GM21526 (cell line): ENCODE measurements around the gene CBX2.

Experiments used
- ATAC-seq: cut with Tn5 transposase; IDR thresholded peaks from one replicate; pipeline ENCODE4 v1.9.1; 2021; ENCODE audit warnings: moderate library complexity; ENCODE audit not compliant: unreplicated experiment, low FRiP score

The CBX2 gene

GRCh38 chr17:79785900-79786810 is 8.2 kb downstream of the CBX2 start:
- ATAC-seq = no peak

GRCh38 chr17:79786930-79787643 is 9.1 kb downstream of the CBX2 start:
- no peak for ATAC-seq

- ATAC-seq = no peak
Observed at GRCh38 chr17:79788455-79788854, 10.5 kb downstream of the CBX2 start.

- no peak for ATAC-seq
Observed at GRCh38 chr17:79788989-79789942, 11.3 kb downstream of the CBX2 start.

- no peak for ATAC-seq
Observed at GRCh38 chr17:79789943-79790804, 12.2 kb downstream of the CBX2 start.

GRCh38 chr17:79790805-79791734 is 13.1 kb downstream of the CBX2 start:
- ATAC-seq = no peak

GRCh38 chr17:79791735-79792161 is 13.8 kb downstream of the CBX2 start:
- ATAC-seq = no peak

GRCh38 chr17:79792341-79792871 is 14.5 kb downstream of the CBX2 start:
- ATAC-seq = no peak

GRCh38 chr17:79792984-79793923 is 15.3 kb downstream of the CBX2 start:
- no peak for ATAC-seq

GRCh38 chr17:79793924-79794304 is 16.0 kb downstream of the CBX2 start:
- no peak for ATAC-seq

- no peak for ATAC-seq
Observed at GRCh38 chr17:79794659-79795511, 16.9 kb downstream of the CBX2 start.

- no peak for ATAC-seq
Observed at GRCh38 chr17:79795795-79796443, 18.0 kb downstream of the CBX2 start.

- no peak for ATAC-seq
Observed at GRCh38 chr17:79796444-79796762, 18.5 kb downstream of the CBX2 start.

GRCh38 chr17:79796763-79797491 is 19.0 kb downstream of the CBX2 start, which contains the start of gene CBX8:
CBX8 (minus strand) TSS chr17:79797077; CDS start chr17:79796998, 79 bp downstream.
- ATAC-seq = peak; percentile 70
